ENCODE measurements around the gene MXRA8. TPM values are rescaled to one million over a fixed set of nuclear protein-coding genes. Genes with fewer than 3 reads are reported as not detected.
"Not testable (repeated sequence)": the region's sequence is repeated elsewhere in the genome, so short reads cannot be mapped to it uniquely, and the experiment has no call there.

Gene MXRA8
- total and polyA plus RNA-seq, 2 experiments from 2014 or later = 155 to 242 TPM

- Histone ChIP-seq H3K9me3 (ENCODE audit: low read depth) (no peaks in the 10 kb centered on the region), H4K20me1 (ENCODE audit: insufficient read depth, poor library complexity, severe bottlenecking) (peaks cover 3% of the 10 kb centered on the region), H3K27me3 (no peaks in the 10 kb centered on the region), H3K9me2 (replicated peaks; ENCODE audit: insufficient read depth) (no peaks in the 10 kb centered on the region), H3K79me2 (peaks cover 13% of the 10 kb centered on the region), H3K4me1 (ENCODE audit: insufficient read depth) (no peaks in the 10 kb centered on the region), H3K4me3 (no peak overlapping the region), H3K36me3 (replicated peaks; ENCODE audit: insufficient read depth, low read depth) (no peaks in the 10 kb centered on the region), H3K4me2 (no peak overlapping the region), H2AFZ (no peak overlapping the region), H3K27ac (no peak overlapping the region)
- no peak for TF ChIP-seq EZH2 (IDR thresholded peaks at IDR 0.05; ENCODE audit: borderline replicate concordance)
- TF ChIP-seq CTCF (IDR thresholded peaks at IDR 0.05; ENCODE audit: poor library complexity) = no peak
- no peak for TF ChIP-seq EZH2phosphoT487 (IDR thresholded peaks at IDR 0.05; ENCODE audit: low read depth, severe bottlenecking, unreplicated experiment)
- WGBS (ENCODE audit: low lambda C conversion rate, missing lambda C conversion rate) = 95% methylated on average over 50 of the region's 50 CpGs
- DNase-seq (ENCODE audit: low spot score) = no peak
Measured at GRCh38 chr1:1387098-1388077, 29.0 kb upstream of the MXRA8 start.

- Histone ChIP-seq H4K20me1 (ENCODE audit: insufficient read depth, poor library complexity, severe bottlenecking) (no peaks in the 10 kb centered on the region), H3K9me2 (replicated peaks; ENCODE audit: insufficient read depth) (no peaks in the 10 kb centered on the region), H3K36me3 (replicated peaks; ENCODE audit: insufficient read depth, low read depth) (no peaks in the 10 kb centered on the region), H3K4me1 (ENCODE audit: insufficient read depth) (no peaks in the 10 kb centered on the region), H3K27ac (no peak overlapping the region), H3K4me3 (no peak overlapping the region), H3K79me2 (peaks cover 5% of the 10 kb centered on the region), H3K9me3 (ENCODE audit: low read depth) (no peaks in the 10 kb centered on the region), H3K27me3 (no peaks in the 10 kb centered on the region), H2AFZ (no peak overlapping the region), H3K4me2 (no peak overlapping the region)
- TF ChIP-seq EZH2 (IDR thresholded peaks at IDR 0.05; ENCODE audit: borderline replicate concordance) = no peak
- no peak for TF ChIP-seq CTCF (IDR thresholded peaks at IDR 0.05; ENCODE audit: poor library complexity)
- no peak for DNase-seq (ENCODE audit: low spot score)
- WGBS (ENCODE audit: low lambda C conversion rate, missing lambda C conversion rate) = 97% methylated on average over 8 of the region's 8 CpGs
Measured at GRCh38 chr1:1385931-1386330, 27.6 kb upstream of the MXRA8 start.

GRCh38 chr1:1385339-1385738, 27.0 kb upstream of the MXRA8 start:
- not testable (repeated sequence) for DNase-seq (ENCODE audit: low spot score); H3K4me2 ChIP-seq; H3K79me2 ChIP-seq; H4K20me1 ChIP-seq (ENCODE audit: insufficient read depth, poor library complexity, severe bottlenecking); H3K9me2 ChIP-seq (replicated peaks; ENCODE audit: insufficient read depth); H3K27me3 ChIP-seq; H3K36me3 ChIP-seq (replicated peaks; ENCODE audit: insufficient read depth, low read depth); H2AFZ ChIP-seq; H3K4me1 ChIP-seq (ENCODE audit: insufficient read depth); H3K27ac ChIP-seq; H3K4me3 ChIP-seq; H3K9me3 ChIP-seq (ENCODE audit: low read depth)
- 94% methylated on average over 20 of the region's 29 CpGs for WGBS (ENCODE audit: low lambda C conversion rate, missing lambda C conversion rate)

- no peaks in the 10 kb centered on the region for H3K9me2 ChIP-seq (replicated peaks; ENCODE audit: insufficient read depth)
- TF ChIP-seq CTCF (IDR thresholded peaks at IDR 0.05; ENCODE audit: poor library complexity) (no peak), EZH2 (IDR thresholded peaks at IDR 0.05; ENCODE audit: borderline replicate concordance) (no peak), EZH2phosphoT487 (IDR thresholded peaks at IDR 0.05; ENCODE audit: low read depth, severe bottlenecking, unreplicated experiment) (no peak)
- no peak overlapping the region for H3K27ac ChIP-seq
- no peak for DNase-seq (ENCODE audit: low spot score)
- H3K4me1 ChIP-seq (ENCODE audit: insufficient read depth) = no peaks in the 10 kb centered on the region
- no peaks in the 10 kb centered on the region for H4K20me1 ChIP-seq (ENCODE audit: insufficient read depth, poor library complexity, severe bottlenecking)
- H2AFZ ChIP-seq = no peak overlapping the region
- no peaks in the 10 kb centered on the region for H3K27me3 ChIP-seq
- no peak overlapping the region for H3K4me2 ChIP-seq
- no peak overlapping the region for H3K4me3 ChIP-seq
- no peaks in the 10 kb centered on the region for H3K9me3 ChIP-seq (ENCODE audit: low read depth)
- WGBS (ENCODE audit: low lambda C conversion rate, missing lambda C conversion rate) = 85% methylated on average over 8 of the region's 8 CpGs
- H3K79me2 ChIP-seq = no peaks in the 10 kb centered on the region
- no peaks in the 10 kb centered on the region for H3K36me3 ChIP-seq (replicated peaks; ENCODE audit: insufficient read depth, low read depth)
Measured at GRCh38 chr1:1381294-1381693, 22.9 kb upstream of the MXRA8 start.
